ENCODE measurements around the gene RNU1-3.
"Not testable (repeated sequence)": the region's sequence is repeated elsewhere in the genome, so short reads cannot be mapped to it uniquely, and the experiment has no call there.

Gene RNU1-3

GRCh38 chr1:16666502-16667413 is at the start of gene RNU1-3:
TSS of gene RNU1-3 (minus strand) at chr1:16666948.
- DNase-seq = not testable (repeated sequence)

- not testable (repeated sequence) for DNase-seq
Observed at GRCh38 chr1:16713480-16713879, 46.7 kb upstream of the RNU1-3 start.

DNA sequence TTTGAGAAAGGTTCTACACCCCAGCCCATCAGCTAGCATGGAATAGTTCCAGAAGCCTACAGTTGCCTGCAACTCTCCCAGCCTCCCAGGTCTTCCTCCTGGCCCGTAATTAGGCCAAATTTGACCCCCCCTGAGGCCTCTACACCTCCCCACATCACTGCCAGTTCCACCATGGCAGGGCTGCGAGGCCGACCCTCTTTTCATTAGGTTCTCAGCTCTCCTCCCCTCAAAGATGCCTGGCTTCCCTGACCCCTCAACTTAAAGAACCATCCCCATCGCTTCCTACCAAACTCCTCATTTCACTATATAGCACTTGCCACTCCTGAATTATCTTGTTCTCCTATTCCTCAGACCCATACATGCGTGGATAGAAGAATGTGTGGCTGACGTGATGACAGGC is 46.2 kb upstream of the RNU1-3 start:
- DNase-seq = not testable (repeated sequence)

DNA sequence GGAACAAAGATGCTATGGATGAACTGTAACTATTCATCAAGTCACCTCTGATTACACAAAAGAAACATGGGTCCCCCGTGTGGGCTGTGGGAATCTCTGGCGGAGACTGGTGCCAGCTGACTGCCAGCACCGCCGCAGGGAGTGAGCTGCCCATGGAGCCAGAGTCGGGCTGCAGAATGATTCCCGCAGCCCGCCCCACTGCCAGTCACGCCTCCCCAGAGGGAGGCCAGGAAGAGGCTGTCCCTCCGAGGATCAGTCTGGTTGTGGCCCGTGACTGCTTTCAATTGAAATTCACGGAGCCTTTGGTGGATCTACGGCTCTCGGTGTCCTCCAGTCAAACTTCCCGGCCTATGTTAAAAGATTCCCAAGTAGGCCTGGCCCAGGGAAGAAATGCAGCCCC is 45.8 kb upstream of the RNU1-3 start:
- not testable (repeated sequence) for DNase-seq

DNA sequence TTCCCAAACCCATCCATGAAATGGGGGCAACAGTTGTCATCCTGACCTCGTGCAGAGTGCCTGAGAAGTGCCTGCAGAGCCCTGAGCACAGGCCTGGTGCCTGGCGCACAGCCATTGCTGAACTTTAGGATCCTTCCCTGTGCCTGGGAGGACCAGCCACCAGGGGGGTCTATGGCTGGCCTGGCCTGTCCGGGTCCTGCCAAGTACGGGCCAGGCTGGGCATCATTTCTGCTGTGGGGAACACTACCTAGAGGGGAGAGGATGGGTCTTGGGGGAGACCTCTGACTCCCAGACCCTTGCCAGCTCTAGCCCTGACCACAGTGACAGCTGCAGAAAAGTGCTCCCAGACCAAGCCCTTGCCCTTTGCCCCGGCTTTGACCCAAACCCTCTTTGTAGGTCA is 45.4 kb upstream of the RNU1-3 start:
- not testable (repeated sequence) for DNase-seq

GRCh38 chr1:16710618-16711017 is 43.9 kb upstream of the RNU1-3 start:
- DNase-seq = not testable (repeated sequence)

DNA sequence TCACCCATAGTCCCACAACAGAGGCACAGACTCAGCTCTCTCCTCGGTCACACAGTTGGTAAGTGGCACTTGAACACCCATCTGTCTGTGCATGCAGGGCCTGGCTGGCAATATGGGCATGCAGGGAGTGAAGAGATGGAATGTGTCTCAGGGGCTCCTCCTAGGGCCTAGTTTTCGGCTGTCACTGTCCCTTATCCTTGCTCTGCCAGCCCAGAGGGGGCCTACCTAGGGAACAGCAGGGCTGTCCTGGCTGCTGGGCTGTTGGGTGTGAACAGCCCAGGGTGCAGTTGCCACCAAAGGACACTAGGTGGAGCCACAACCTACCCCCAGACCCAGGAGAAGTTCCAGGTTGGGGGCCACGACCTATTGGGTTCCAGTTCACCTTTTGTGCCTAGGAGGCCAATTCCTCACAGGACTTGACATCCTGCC is 42.9 kb upstream of the RNU1-3 start:
- not testable (repeated sequence) for DNase-seq

DNA sequence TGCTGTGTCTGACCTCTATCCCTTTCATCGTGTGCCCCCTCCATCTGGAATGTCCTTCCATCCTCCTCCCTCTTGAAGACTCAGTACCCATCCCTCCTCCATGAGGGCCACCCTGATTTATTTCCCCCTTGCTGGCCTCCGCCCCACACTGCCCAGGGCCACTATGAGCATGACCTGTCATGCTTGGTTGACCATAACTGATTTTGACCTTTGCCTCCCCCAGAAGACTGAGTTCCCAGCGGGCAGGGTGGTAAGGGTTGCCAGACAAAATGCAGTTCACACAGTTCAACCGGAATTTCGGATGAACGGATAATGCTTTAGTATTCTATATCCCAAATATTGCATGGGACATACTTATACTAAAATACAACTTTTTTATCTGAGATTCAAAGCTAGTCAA is 42.0 kb upstream of the RNU1-3 start:
- not testable (repeated sequence) for DNase-seq

- DNase-seq = not testable (repeated sequence)
Observed at GRCh38 chr1:16707130-16708093, 40.7 kb upstream of the RNU1-3 start.

DNA sequence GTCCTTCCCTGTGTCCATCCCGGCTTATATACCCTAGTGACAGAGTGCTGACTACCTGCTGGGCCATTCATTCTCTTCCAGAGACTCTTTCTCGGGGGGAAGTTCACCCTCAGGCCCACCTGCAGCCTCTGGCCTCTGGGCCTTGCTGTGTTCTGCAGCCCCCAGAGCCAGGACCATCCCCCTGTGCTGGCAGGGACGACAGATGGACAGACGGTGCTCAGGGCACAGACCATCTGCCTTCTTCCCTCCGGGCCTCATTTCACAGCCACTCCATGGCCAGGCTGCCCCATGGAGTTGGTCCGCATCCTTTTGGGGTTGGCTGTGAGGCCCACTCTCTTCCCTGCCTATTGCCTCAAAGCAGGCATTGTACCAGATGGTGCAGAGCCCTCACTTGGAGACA is 39.6 kb upstream of the RNU1-3 start:
- not testable (repeated sequence) for DNase-seq

GRCh38 chr1:16704502-16705100 is 37.9 kb upstream of the RNU1-3 start:
- DNase-seq = not testable (repeated sequence)

DNA sequence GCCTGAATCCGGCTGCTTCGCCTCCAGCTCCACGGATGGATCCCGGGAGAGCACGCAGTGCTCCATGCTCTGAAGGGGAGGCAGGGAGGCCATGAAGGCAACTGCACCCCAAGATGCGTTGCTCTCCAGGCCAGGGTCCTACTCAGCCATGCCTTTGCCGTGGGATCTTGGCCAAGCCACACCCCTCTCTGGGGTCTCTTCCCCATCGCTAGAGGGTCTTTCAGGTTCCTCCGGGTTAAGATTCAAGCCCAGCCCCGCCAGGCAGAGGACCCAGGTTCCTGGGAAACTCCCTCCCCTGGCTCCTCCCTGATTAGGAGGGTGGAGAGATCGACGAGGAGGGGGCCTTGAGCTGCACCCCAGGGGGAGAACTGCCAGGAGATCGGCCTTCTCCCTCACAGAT is 37.3 kb upstream of the RNU1-3 start:
- DNase-seq = not testable (repeated sequence)

DNA sequence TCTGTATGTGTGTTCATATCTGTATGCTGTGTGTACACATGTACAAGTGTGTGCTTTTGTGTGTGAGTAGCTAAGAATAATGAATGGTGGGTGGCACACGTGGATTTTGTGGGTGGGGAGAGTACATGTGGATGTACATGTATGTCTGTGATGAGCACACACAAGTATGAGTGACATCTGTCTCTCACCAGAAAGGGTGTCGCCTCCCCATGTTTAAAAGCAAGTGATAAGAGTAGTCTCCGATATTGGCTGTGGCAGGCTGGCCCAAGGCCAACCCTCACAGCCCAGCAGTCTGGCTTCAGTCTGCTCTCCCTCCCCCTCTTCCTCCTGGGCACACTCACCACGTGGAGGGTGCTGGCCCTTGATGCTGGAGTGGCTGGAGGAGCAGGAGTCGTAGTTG is 36.9 kb upstream of the RNU1-3 start:
- DNase-seq = not testable (repeated sequence)

- DNase-seq = not testable (repeated sequence)
Observed at GRCh38 chr1:16703141-16703540, 36.4 kb upstream of the RNU1-3 start.

- not testable (repeated sequence) for DNase-seq
Observed at GRCh38 chr1:16702280-16702679, 35.5 kb upstream of the RNU1-3 start.

- not testable (repeated sequence) for DNase-seq
Observed at GRCh38 chr1:16701189-16701588, 34.4 kb upstream of the RNU1-3 start.

- not testable (repeated sequence) for DNase-seq
Observed at GRCh38 chr1:16700138-16700895, 33.6 kb upstream of the RNU1-3 start.

- DNase-seq = not testable (repeated sequence)
Observed at GRCh38 chr1:16699440-16699839, 32.7 kb upstream of the RNU1-3 start.

DNA sequence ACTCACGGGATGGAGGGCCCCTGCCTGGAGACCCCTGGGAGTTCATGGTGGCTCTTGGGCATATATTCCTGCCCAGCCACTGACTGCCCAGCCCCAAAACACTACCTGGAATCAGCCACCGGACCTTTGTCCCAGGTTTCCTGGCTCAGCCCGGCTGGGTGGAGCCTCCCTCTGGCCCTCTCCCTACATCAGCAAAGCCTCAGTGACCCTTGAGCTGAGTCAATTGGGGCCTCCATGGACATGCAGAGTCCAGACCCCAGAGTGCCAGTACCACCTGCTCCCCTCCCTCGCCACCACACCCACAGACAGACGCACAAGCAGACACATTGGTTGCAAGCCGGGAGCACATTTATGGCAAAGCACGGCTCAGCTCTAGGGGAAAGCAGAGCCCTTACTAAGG is 30.4 kb upstream of the RNU1-3 start:
- DNase-seq = not testable (repeated sequence)

GRCh38 chr1:16696507-16697150 is 29.9 kb upstream of the RNU1-3 start:
- DNase-seq = not testable (repeated sequence)

- not testable (repeated sequence) for DNase-seq
Observed at GRCh38 chr1:16694308-16694702, 27.6 kb upstream of the RNU1-3 start.
